Tibial nerve (tissue), 4 donors: ENCODE data around the gene KIF1B. TPM values are rescaled to one million over a fixed set of nuclear protein-coding genes. Genes with fewer than 3 reads are reported as not detected.
"Not testable (repeated sequence)": the region's sequence is repeated elsewhere in the genome, so short reads cannot be mapped to it uniquely, and the experiment has no call there.

ENCODE experiments used
- DNase-seq, 2 donors: peaks; one replicate each; pipeline ENCODE4 v3.0.0-alpha.2; 2019; ENCODE audit warnings: low spot score in 2 of 2
- H3K27ac ChIP-seq, 4 donors: fragments of 200-600 bp; sonication (generic) in 3 of 4; one replicate each; pipeline ENCODE4 v1.5.1; 2017 to 2019; ENCODE audit warnings: mild to moderate bottlenecking in 1 of 4
- H3K27me3 ChIP-seq, 2 donors: fragments of 200-600 bp; sonication (generic) in 1 of 2; one replicate each; pipeline versions ENCODE4 v1.5.1 to v1.6.0; 2017 to 2019
- H3K36me3 ChIP-seq, 3 donors: fragments of 200-600 bp; sonication (generic); one replicate each; pipeline ENCODE4 v1.5.1; 2018 to 2019
- H3K4me1 ChIP-seq, 4 donors: fragments of 200-600 bp; sonication (generic) in 3 of 4; one replicate each; pipeline ENCODE4 v1.5.1; 2017 to 2019
- H3K4me3 ChIP-seq, 4 donors: fragments of 200-600 bp; sonication (generic) in 3 of 4; one replicate each; pipeline ENCODE4 v1.5.1; 2017 to 2019; ENCODE audit warnings: mild to moderate bottlenecking in 1 of 4, moderate library complexity in 1 of 4
- H3K9me3 ChIP-seq, 4 donors: fragments of 200-600 bp; sonication (generic) in 3 of 4; one replicate each; pipeline ENCODE4 v1.5.1; 2017 to 2019
- EP300 ChIP-seq, 2 donors: sonication (generic); formaldehyde crosslinking; IDR thresholded peaks; one replicate each; pipeline ENCODE4 v1.6.1; 2017; ENCODE audit warnings: antibody characterized with exemption in 2 of 2, mild to moderate bottlenecking in 1 of 2
- POLR2A ChIP-seq, 2 donors: fragments of 450-650 bp; IDR thresholded peaks; one replicate each; pipeline ENCODE4 v1.6.1; 2017; ENCODE audit warnings: antibody characterized with exemption in 2 of 2, mild to moderate bottlenecking in 2 of 2, moderate library complexity in 2 of 2
- WGBS, 2 donors: methylation state at CpG; one replicate each; pipeline ENCODE4 v1.1.5; 2018; 5-methylcytosine and 5-hydroxymethylcytosine counted together
- total RNA-seq, 4 donors: library from RNA; depleted of rRNA; stranded (reverse); fragments of >200 nt; gene quantifications; one replicate each; pipeline ENCODE4 v1.1.0, GENCODE V29; 2016
- TF ChIP-seq, protein P1 (sequence below), 5 experiments: fragments of 200-600 bp in 3 of 5; fragments of 450-650 bp in 2 of 5; sonication (generic) in 3 of 5; IDR thresholded peaks; one replicate each; pipeline ENCODE4 v1.5.1; 2016 to 2019; ENCODE audit warnings: antibody characterized with exemption in 5 of 5, mild to moderate bottlenecking in 3 of 5, moderate library complexity in 2 of 5

Gene KIF1B
- total RNA-seq, 4 donors from 2014 or later, result 50.6 to 76.2 (median 66.0) TPM

DNA sequence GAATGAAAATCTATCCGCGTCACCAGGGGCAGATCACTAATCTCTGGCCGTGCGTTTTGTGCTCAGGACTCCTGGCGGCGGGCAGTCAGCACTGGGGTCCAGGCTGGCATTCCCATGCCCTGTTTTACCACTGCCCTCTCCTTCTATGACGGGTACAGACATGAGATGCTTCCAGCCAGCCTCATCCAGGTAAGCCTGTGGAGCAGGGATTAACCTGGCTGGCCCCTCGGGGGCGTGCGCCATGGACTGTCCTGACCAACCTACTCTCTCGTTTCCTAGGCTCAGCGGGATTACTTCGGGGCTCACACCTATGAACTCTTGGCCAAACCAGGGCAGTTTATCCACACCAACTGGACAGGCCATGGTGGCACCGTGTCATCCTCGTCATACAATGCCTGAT is 209.0 kb downstream of the KIF1B start:
- Histone ChIP-seq H3K36me3 (peaks cover 0 to 75% (median 20%) of the 10 kb centered on the region in 3 donors), H3K4me1 (no peaks in the 10 kb centered on the region), H3K27me3 (no peaks in the 10 kb centered on the region), H3K4me3 (no peak overlapping the region), H3K27ac (no peak overlapping the region), H3K9me3 (no peaks in the 10 kb centered on the region)
- TF ChIP-seq, protein P1, sequence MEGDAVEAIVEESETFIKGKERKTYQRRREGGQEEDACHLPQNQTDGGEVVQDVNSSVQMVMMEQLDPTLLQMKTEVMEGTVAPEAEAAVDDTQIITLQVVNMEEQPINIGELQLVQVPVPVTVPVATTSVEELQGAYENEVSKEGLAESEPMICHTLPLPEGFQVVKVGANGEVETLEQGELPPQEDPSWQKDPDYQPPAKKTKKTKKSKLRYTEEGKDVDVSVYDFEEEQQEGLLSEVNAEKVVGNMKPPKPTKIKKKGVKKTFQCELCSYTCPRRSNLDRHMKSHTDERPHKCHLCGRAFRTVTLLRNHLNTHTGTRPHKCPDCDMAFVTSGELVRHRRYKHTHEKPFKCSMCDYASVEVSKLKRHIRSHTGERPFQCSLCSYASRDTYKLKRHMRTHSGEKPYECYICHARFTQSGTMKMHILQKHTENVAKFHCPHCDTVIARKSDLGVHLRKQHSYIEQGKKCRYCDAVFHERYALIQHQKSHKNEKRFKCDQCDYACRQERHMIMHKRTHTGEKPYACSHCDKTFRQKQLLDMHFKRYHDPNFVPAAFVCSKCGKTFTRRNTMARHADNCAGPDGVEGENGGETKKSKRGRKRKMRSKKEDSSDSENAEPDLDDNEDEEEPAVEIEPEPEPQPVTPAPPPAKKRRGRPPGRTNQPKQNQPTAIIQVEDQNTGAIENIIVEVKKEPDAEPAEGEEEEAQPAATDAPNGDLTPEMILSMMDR (IDR thresholded peaks at IDR 0.05), result no peak
- TF ChIP-seq EP300 (IDR thresholded peaks at IDR 0.05), result no peak
- no peak for TF ChIP-seq POLR2A (IDR thresholded peaks at IDR 0.05)
- WGBS, 2 donors, result 93 to 94% methylated on average over 15 of the region's 15 CpGs
- DNase-seq, result no peak

- H3K27me3 ChIP-seq, result no peaks in the 10 kb centered on the region
- no peak overlapping the region for H3K27ac ChIP-seq
- H3K9me3 ChIP-seq, result no peaks in the 10 kb centered on the region
- no peaks in the 10 kb centered on the region for H3K4me1 ChIP-seq
- TF ChIP-seq POLR2A (IDR thresholded peaks at IDR 0.05) (no peak), EP300 (IDR thresholded peaks at IDR 0.05) (no peak)
- TF ChIP-seq, protein P1 (IDR thresholded peaks at IDR 0.05), result no peak
- peaks cover 0 to 53% (median 18%) of the 10 kb centered on the region in 3 donors for H3K36me3 ChIP-seq
- H3K4me3 ChIP-seq, result no peak overlapping the region
- WGBS, 2 donors, result 92 to 94% methylated on average over 5 of the region's 5 CpGs
- DNase-seq, result no peak
These were observed 211.3 kb downstream of the KIF1B start for GRCh38 chr1:10421637-10422036.

DNA sequence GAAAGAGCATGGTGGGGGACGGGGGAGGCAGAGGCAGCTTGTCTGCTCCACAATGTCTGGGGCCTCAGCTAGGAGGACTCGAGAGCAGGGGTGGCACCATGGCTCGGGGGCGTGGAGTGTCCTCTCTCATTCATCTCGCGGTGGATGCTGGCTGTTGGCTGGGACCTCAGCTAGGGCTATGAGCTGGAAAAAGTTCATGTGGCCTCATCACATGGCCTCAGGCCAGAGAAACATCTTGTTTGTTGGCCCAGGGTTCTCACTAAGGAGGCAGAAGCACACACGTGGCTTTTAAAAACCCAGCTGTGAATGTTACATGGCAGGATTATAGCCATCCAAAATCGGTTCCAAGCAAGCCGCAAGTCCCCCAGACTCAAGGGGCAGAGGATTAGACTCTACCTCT is 213.7 kb downstream of the KIF1B start:
- Histone ChIP-seq H3K27me3 (no peaks in the 10 kb centered on the region), H3K4me1 (peaks cover 0 to 7% (median 0%) of the 10 kb centered on the region in 4 donors), H3K27ac (no peak overlapping the region), H3K9me3 (no peaks in the 10 kb centered on the region), H3K36me3 (peaks cover 0 to 29% (median 9%) of the 10 kb centered on the region in 3 donors), H3K4me3 (no peak overlapping the region)
- WGBS, 2 donors, result 30 to 48% methylated on average over 9 of the region's 9 CpGs
- DNase-seq, result peak; percentile 16 to 52
- TF ChIP-seq EP300 (IDR thresholded peaks at IDR 0.05) (no peak), POLR2A (IDR thresholded peaks at IDR 0.05) (no peak)
- TF ChIP-seq, protein P1 (IDR thresholded peaks at IDR 0.05), result no peak

DNA sequence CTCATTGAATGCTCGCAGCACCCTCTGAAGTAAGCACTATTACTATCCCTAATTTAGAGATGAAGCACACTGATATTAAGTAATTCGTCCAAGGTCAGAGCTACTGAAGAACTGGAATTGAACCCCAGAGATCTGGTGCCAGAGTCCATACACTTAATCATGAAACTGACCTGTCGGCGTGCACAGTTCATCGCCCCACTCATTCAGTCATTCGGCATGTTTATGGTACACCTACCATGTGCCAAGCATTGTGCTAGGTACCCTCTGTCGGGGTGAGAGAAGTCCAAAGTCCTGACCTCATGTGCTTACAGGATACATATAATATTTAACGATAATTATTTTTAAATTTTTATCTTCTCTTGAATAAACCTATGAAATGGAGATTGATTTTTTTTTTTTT is 214.3 kb downstream of the KIF1B start:
- 77 to 86% methylated on average over 8 of the region's 8 CpGs for WGBS, 2 donors
- Histone ChIP-seq H3K9me3 (no peaks in the 10 kb centered on the region), H3K4me3 (no peak overlapping the region), H3K4me1 (peaks cover 0 to 10% (median under 1%) of the 10 kb centered on the region in 4 donors), H3K36me3 (peaks cover 0 to 22% (median 3%) of the 10 kb centered on the region in 3 donors), H3K27ac (no peak overlapping the region), H3K27me3 (no peaks in the 10 kb centered on the region)
- no peak for DNase-seq
- TF ChIP-seq EP300 (IDR thresholded peaks at IDR 0.05) (no peak), POLR2A (IDR thresholded peaks at IDR 0.05) (no peak)
- TF ChIP-seq, protein P1 (IDR thresholded peaks at IDR 0.05), result no peak

DNA sequence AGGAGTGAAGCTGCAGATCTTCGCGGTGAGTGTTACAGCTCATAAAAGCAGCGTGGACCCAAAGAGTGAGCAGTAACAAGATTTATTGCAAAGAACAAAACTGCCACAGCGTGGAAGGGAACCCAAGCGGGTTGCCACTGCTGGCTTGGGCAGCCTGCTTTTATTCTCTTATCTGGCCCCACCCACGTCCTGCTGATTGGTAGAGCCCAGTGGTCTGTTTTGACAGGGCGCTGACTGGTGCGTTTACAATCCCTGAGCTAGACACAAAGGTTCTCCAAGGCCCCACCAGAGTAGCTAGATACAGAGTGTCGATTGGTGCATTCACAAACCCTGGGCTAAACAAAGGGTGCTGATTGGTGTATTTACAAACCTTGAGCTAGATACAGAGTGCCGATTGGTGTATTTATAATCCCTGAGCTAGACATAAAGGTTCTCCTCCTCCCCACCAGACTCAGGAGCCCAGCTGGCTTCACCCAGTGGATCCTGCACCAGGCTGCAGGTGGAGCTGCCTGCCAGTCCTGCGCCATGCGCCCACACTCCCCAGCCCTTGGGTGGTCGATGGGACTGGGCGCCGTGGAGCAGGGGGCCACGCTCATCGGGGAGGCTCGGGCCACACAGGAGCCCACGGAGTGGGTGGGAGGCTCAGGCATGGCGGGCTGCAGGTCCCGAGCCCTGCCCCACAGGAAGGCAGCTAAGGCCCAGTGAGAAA is 215.6 kb downstream of the KIF1B start:
- not testable (repeated sequence) for H3K27ac ChIP-seq, H3K4me3 ChIP-seq, H3K9me3 ChIP-seq, H3K36me3 ChIP-seq, DNase-seq, H3K27me3 ChIP-seq
- peaks cover 0 to 17% (median 3%) of the 10 kb centered on the region in 4 donors for H3K4me1 ChIP-seq
- WGBS, 2 donors, result 71 to 77% methylated on average over 20 to 21 of the region's 21 CpGs

- H3K27ac ChIP-seq, H3K36me3 ChIP-seq, H3K9me3 ChIP-seq, H3K27me3 ChIP-seq, H3K4me3 ChIP-seq, DNase-seq: not testable (repeated sequence)
- peaks cover 0 to 22% (median 5%) of the 10 kb centered on the region in 4 donors for H3K4me1 ChIP-seq
- WGBS, 2 donors, result 91% methylated on average over 16 to 19 of the region's 21 CpGs
These were observed 216.1 kb downstream of the KIF1B start for GRCh38 chr1:10426535-10426848.
